ACC112 (cell line): ENCODE results near the gene ZKSCAN3.

Experiments used
- H2AFZ ChIP-seq: fragments of 200-600 bp; sonication (generic); one replicate; pipeline ENCODE4 v1.6.0; 2017; ENCODE audit warnings: antibody characterized with exemption, low read length; ENCODE audit not compliant: unreplicated experiment
- H3K27ac ChIP-seq: fragments of 200-600 bp; sonication (generic); 2 replicates; pipeline ENCODE4 v1.5.1; 2014; ENCODE audit warnings: low read depth, mild to moderate bottlenecking, antibody characterized with exemption, low read length, moderate library complexity
- H3K27me3 ChIP-seq: fragments of 200-600 bp; sonication (generic); 2 replicates; pipeline ENCODE4 v1.6.1; 2014; ENCODE audit warnings: mild to moderate bottlenecking, antibody characterized with exemption, low read length, moderate library complexity, mixed read lengths; ENCODE audit not compliant: insufficient read depth
- H3K36me3 ChIP-seq: fragments of 200-600 bp; sonication (generic); 2 replicates; pipeline ENCODE4 v1.6.1; 2016; ENCODE audit warnings: mild to moderate bottlenecking, antibody characterized with exemption, low read length, moderate library complexity, mixed read lengths; ENCODE audit not compliant: insufficient read depth
- H3K4me1 ChIP-seq: fragments of 200-600 bp; sonication (generic); one replicate; pipeline ENCODE4 v1.6.1; 2016; ENCODE audit warnings: low read length, mixed read lengths; ENCODE audit not compliant: insufficient read depth, unreplicated experiment, control insufficient read depth
- H3K4me3 ChIP-seq: fragments of 200-600 bp; sonication (generic); 2 replicates; pipeline ENCODE4 v1.5.1; 2014; ENCODE audit warnings: mild to moderate bottlenecking, low read depth, low read length
- H3K79me2 ChIP-seq: fragments of 200-600 bp; sonication (generic); one replicate; pipeline ENCODE4 v1.6.0; 2016; ENCODE audit warnings: low read length; ENCODE audit not compliant: control insufficient read depth, unreplicated experiment, insufficient read depth

Gene ZKSCAN3

DNA sequence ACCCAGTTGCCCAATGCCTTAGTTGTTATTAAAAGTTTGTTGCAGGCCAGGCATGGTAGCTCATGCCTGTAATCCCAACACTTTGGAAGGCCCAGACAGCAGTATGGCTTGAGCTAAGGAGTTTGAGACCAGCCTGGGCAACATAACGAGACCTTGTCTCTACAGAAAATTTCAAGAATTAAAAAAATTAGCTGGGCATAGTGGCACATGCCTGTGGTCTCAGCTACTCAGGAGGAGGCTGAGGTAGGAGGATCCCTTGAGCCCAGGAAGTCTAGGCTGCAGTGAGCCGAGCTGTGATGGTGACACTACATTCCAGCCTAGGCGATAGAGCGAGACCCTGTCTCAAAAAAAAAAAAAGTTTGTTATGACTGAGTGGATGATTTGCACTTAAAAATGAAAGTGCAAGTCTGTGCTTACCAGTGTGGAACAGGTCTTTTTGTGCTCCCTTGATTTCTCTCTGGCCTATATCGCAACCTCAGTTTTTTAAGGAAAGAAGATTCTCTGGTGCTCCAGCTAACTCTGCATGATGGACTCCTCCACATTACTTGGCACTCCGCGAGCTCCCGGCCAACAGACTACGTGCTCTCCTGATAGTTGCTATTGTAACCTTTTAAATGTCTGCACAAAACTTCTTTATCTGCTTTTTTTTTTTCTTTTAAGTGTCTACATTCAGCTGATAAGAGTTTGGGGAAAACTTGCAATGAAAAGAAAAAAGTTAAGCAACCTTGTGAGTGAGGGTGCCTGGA is 22.1 kb downstream of the ZKSCAN3 start:
- 0 out of 2 replicates have a peak, but pooled peaks cover 3% of the 10 kb centered on the region for H3K36me3 ChIP-seq
- H3K4me1 ChIP-seq = no peaks in the 10 kb centered on the region
- no peaks in the 10 kb centered on the region for H3K79me2 ChIP-seq
- H3K4me3 ChIP-seq = no peak overlapping the region
- H2AFZ ChIP-seq = no peak overlapping the region
- no peak overlapping the region for H3K27ac ChIP-seq
- H3K27me3 ChIP-seq = no peaks in the 10 kb centered on the region

GRCh38 chr6:28373925-28374324 is 24.2 kb downstream of the ZKSCAN3 start:
- no peaks in the 10 kb centered on the region for H3K27me3 ChIP-seq
- no peak overlapping the region for H2AFZ ChIP-seq
- no peak overlapping the region for H3K27ac ChIP-seq
- H3K36me3 ChIP-seq = peaks cover 16% of the 10 kb centered on the region
- H3K4me3 ChIP-seq = no peak overlapping the region
- no peaks in the 10 kb centered on the region for H3K79me2 ChIP-seq
- no peaks in the 10 kb centered on the region for H3K4me1 ChIP-seq

- H2AFZ ChIP-seq = no peak overlapping the region
- H3K4me3 ChIP-seq = no peak overlapping the region
- H3K27ac ChIP-seq = no peak overlapping the region
- H3K79me2 ChIP-seq = peaks cover 8% of the 10 kb centered on the region
- H3K27me3 ChIP-seq = no peaks in the 10 kb centered on the region
- peaks cover 47% of the 10 kb centered on the region for H3K36me3 ChIP-seq
- H3K4me1 ChIP-seq = no peaks in the 10 kb centered on the region
Measured at GRCh38 chr6:28377879-28378278, 28.1 kb downstream of the ZKSCAN3 start.

- H3K79me2 ChIP-seq = peaks cover 8% of the 10 kb centered on the region
- no peak overlapping the region for H3K27ac ChIP-seq
- no peaks in the 10 kb centered on the region for H3K4me1 ChIP-seq
- H3K4me3 ChIP-seq = no peak overlapping the region
- H3K36me3 ChIP-seq = peaks cover 47% of the 10 kb centered on the region
- H3K27me3 ChIP-seq = no peaks in the 10 kb centered on the region
- no peak overlapping the region for H2AFZ ChIP-seq
Measured at GRCh38 chr6:28378644-28379043, 28.9 kb downstream of the ZKSCAN3 start.

DNA sequence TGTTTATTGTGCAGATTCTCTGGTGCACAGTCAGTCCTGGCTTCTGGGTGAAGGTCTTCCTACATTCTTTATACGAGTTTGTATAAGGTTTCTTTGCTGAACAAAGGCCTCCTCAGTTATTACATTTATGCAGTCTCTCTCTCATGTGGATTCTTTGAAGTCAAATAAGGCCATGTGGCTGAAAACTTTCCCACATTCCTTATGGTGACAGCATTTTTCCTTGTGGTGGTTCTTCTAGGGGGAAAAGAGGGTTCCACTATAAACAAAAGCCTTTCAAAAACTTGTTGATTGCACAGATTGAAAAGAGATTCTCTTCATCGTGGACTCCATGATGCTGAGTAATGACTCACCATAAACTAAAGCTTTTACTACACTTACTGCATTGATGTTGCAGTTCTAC is 30.6 kb downstream of the ZKSCAN3 start:
- H3K27ac ChIP-seq = no peak overlapping the region
- peaks cover 8% of the 10 kb centered on the region for H3K79me2 ChIP-seq
- no peak overlapping the region for H3K4me3 ChIP-seq
- no peak overlapping the region for H2AFZ ChIP-seq
- no peaks in the 10 kb centered on the region for H3K27me3 ChIP-seq
- no peaks in the 10 kb centered on the region for H3K4me1 ChIP-seq
- peaks cover 52% of the 10 kb centered on the region for H3K36me3 ChIP-seq

- Histone ChIP-seq H3K79me2 (peaks cover 8% of the 10 kb centered on the region), H3K27me3 (no peaks in the 10 kb centered on the region), H3K4me1 (no peaks in the 10 kb centered on the region), H2AFZ (peak overlapping the region; percentile 70), H3K4me3 (peak overlapping the region; percentile 74), H3K27ac (peak overlapping the region; percentile 63), H3K36me3 (peaks cover 49% of the 10 kb centered on the region)
Measured at GRCh38 chr6:28383235-28384142, 33.7 kb downstream of the ZKSCAN3 start.

GRCh38 chr6:28384143-28384533 is 34.4 kb downstream of the ZKSCAN3 start:
- Histone ChIP-seq H3K27ac (no peak overlapping the region; the same call in 1 of the 2 replicates), H3K36me3 (peaks cover 49% of the 10 kb centered on the region), H3K27me3 (no peaks in the 10 kb centered on the region), H3K79me2 (peaks cover 8% of the 10 kb centered on the region), H3K4me3 (no peak overlapping the region), H3K4me1 (no peaks in the 10 kb centered on the region), H2AFZ (no peak overlapping the region)

DNA sequence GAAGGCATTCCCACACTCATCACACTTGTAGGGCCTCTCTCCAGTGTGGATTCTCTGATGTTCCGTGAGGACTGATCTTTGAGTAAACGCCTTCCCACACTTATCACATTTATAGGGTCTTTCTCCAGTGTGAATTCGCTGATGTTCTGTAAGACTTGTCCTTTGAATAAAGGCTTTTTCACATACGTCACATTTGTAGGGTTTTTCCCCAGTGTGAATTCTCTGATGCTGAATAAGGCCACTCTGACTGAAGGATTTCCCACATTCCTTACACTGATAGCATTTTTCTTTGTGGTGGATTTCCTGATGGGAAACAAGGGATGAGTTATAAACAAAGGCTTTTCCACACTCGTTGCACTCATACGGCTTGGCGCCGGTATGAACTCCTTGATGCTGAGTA is 40.9 kb downstream of the ZKSCAN3 start:
- no peaks in the 10 kb centered on the region for H3K4me1 ChIP-seq
- H3K79me2 ChIP-seq = peaks cover 7% of the 10 kb centered on the region
- no peak overlapping the region for H3K4me3 ChIP-seq
- no peak overlapping the region for H2AFZ ChIP-seq
- no peaks in the 10 kb centered on the region for H3K27me3 ChIP-seq
- peaks cover 47% of the 10 kb centered on the region for H3K36me3 ChIP-seq
- H3K27ac ChIP-seq = no peak overlapping the region

DNA sequence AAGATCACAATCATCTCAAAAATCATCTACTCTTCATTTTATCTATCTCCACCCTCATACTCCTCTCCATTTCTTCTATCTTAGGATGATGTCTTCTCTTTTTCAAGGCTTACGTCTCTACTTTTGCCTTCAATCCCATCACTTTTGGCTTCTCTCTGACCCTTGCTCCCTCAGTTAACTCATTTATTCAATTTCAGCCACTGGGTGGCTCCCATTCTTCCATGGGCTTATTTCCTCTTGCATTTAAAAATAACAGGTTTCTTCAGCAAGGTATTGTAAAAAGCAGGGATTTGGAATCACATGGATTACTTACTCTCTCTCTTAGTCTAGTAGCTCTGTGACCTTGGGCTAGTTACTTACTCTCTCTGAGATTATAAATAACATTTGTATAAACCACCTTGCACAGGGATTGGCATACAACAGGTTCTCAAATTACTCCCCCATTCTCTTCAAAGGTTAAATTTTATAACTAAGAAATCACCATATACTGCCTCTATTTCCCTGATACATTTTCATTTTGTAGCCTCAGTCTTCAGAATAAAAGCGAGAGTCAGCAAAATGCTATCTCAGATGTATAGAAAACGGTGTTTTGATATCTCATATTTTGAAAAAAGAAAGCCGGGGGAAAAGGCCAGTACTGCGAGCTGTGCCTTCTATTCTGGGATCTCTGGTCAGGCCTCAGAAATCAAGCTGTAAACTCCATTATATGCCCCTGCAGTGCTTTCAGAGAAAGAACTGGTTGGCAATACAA is 44.3 kb downstream of the ZKSCAN3 start:
- Histone ChIP-seq H3K36me3 (peaks cover 39% of the 10 kb centered on the region), H3K79me2 (peaks cover 29% of the 10 kb centered on the region), H3K4me3 (no peak overlapping the region), H3K4me1 (peaks cover 19% of the 10 kb centered on the region), H3K27me3 (no peaks in the 10 kb centered on the region), H2AFZ (no peak overlapping the region), H3K27ac (no peak overlapping the region)

- H3K79me2 ChIP-seq = peaks cover 35% of the 10 kb centered on the region
- no peak overlapping the region for H3K4me3 ChIP-seq
- H2AFZ ChIP-seq = no peak overlapping the region
- peaks cover 22% of the 10 kb centered on the region for H3K36me3 ChIP-seq
- H3K4me1 ChIP-seq = peaks cover 27% of the 10 kb centered on the region
- no peak overlapping the region for H3K27ac ChIP-seq
- no peaks in the 10 kb centered on the region for H3K27me3 ChIP-seq
Measured at GRCh38 chr6:28395918-28396317, 46.2 kb downstream of the ZKSCAN3 start.
